ENCODE data around the gene ASPDH.

Gene ASPDH

GRCh38 chr19:50496189-50497021 lies 17.3 kb downstream of the ASPDH start:
- DNase-seq (ENCODE audit: low read depth) = no peak

DNA sequence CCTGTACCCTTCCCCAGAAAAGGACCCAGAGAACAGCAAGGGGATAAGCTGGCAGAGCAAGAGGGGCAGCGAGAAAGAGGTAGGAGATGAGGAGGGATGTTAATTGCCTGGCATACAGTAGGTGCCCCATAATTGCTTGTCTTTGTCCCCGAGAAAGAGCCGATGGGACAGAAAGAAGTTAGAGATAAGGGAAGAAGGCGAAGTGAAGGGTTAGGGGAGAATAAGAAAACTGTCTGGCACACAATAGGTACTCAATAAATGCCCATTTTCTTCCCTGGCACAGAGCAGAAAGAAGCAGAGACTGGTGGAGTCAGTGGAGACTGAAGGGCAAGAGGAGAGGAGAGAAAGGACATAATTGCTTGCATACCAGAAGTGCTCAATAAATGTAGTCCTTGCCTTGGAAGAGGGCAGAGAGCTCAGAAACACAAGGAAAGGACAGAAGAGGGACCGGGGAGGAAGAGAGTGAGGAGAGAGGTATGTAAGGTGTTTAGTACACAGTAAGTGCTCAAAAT lies 18.6 kb downstream of the ASPDH start:
- DNase-seq (ENCODE audit: low read depth) = no peak

- no peak for DNase-seq (ENCODE audit: low read depth)
Observed at GRCh38 chr19:50494186-50495019, 19.3 kb downstream of the ASPDH start.

DNA sequence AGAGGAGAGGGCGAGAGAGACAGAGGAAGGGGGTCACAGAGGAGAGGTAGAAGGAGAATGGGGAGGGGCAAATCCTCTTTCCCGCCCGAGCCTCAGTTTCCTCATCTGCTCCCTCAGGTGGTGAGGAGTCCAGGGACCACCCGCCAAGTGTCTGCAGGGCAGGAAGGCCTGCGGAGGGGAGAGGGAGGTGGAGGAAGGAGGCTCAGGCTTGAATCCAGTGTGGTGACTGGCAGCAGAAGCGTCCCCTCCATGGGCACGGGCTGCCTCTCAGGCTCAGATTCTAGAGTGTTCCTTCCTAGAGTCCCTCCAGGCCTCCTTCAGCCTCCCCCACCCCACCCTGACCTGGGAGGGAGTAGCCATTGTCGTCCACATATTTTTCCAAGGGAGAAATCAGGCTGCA lies 20.5 kb downstream of the ASPDH start:
- no peak for DNase-seq (ENCODE audit: low read depth)

GRCh38 chr19:50492303-50493052 lies 21.2 kb downstream of the ASPDH start:
- DNase-seq (ENCODE audit: low read depth) = no peak

DNA sequence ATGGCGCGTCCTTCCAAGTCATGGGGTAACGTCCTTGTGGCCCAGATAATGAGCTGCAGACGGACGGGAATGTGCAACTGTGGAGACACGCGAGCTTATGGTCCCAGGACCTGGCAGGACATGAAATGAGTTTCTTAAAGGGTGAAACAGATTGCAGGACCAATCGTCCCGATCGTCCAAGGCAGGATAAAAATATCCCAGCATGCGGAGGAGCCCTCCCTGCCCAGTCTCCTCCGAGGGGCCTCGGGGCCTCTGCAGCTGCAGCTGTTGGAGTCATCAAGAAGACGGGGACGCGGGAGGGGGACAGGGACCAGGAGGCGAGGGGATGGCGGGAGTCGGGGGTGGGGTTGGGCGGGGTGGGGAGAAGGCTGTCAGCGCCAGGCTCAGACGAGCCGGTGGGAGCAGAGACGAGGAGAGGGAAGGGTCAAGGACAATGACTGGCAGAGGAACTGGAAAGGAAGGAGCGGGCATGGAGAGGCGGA lies 22.7 kb downstream of the ASPDH start:
- DNase-seq (ENCODE audit: low read depth) = no peak

DNA sequence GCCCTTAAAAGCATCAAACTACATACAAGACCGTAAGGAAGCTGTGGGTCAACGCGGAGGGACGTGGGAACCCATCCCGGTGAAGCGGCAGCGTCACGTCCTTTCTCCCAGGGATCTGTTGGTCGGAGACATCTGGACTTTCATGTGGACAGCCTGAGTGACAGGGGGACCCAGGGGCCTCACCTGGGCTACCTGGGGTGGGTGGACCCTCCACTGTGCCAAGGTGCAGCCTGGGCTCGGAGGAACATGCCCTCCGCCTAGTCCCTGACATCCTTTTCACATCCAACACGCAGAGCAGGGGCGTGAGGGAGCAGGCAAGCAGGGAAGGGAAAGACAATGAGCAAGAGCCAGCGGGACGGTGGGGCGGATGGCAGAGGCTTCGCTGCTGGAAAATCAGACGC lies 23.3 kb downstream of the ASPDH start:
- DNase-seq (ENCODE audit: low read depth) = no peak

DNA sequence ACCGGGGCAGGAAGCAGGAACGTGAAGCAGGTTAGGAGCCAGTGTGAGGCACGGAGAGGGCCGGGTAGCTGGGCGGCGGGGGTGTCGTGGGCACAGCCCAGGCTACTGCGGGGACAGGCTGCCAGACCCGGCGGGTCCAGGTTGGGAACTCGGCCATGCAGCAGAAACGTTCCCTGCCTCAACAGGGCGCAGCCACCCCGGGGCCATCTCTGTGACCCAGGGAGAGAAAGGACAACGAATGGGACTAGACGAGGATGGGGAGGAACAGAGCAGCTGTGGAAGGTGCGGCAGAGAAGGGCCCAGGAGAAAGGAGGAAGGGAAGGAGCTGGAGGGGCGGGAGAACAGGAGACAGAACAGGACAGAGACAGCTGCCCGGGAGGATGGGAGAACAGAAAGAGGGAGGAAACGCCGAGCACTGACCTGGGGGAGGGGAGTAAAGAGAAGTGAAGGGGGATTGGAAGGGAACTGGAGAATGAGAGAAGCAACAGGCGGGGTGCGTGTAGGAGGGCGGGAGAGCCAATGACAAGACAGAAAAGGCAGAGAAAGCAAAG lies 24.2 kb downstream of the ASPDH start:
- no peak for DNase-seq (ENCODE audit: low read depth)

DNA sequence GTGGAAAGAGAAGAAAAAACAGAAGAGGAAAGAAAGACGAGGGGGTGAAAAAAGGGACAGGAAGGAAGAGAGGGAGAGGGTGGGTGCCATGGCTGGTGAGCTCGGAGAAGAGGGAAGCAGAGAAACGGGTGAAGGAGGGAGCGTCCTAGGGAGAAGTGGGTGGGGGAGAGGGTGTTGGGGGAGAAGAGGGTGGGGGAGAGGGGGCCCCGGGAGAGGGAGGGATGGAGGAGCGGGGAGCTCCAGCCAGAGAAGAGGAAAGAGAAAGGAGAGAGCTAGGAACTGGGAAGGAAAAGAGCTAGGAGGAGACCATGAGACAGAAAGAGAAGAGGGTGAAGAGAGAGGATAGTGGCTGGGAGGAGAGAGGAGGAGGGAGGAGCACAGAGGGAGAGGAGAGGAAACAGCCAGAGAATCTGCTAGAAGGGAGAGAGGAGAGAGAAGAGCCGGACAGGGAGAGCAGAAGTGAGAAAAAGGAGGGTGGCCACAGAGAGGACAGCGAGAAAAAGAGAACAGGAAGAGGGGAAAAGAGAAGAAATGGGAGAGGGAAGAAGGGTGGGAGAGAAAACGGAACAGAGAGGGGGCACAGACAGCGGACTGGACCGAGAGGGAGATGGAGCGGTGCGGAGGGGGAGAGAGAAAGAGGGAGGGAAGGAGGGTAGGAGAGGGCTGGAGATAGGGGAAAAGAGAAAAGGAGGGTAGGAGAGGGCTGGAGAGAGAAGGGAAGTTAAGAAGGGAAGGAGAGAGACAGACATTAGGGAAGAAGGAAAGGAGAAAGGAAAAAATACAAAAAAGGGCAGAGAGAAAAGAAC lies 25.1 kb downstream of the ASPDH start:
- no peak for DNase-seq (ENCODE audit: low read depth)

GRCh38 chr19:50486823-50487515 lies 26.7 kb downstream of the ASPDH start:
- DNase-seq (ENCODE audit: low read depth) = no peak

- DNase-seq (ENCODE audit: low read depth) = no peak
Observed at GRCh38 chr19:50485284-50485955, 28.3 kb downstream of the ASPDH start.

DNA sequence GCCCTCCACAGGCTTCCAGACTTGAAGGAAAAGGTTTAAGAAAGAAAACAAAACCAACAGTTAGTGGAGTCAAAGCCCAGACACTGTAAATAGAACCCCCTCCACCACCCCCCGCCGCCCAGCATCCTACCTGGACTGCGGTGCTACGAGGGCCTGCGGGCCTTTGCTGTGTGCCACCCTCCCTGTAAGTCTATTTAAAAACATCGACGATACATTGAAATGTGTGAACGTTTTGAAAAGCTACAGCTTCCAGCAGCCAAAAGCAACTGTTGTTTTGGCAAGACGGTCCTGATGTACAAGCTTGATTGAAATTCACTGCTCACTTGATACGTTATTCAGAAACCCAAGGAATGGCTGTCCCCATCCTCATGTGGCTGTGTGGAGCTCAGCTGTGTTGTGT lies 30.8 kb downstream of the ASPDH start:
- DNase-seq (ENCODE audit: low read depth) = no peak

GRCh38 chr19:50482271-50482855 lies 31.4 kb downstream of the ASPDH start:
- no peak for DNase-seq (ENCODE audit: low read depth)

GRCh38 chr19:50481351-50482149 lies 32.2 kb downstream of the ASPDH start:
- DNase-seq (ENCODE audit: low read depth) = no peak

DNA sequence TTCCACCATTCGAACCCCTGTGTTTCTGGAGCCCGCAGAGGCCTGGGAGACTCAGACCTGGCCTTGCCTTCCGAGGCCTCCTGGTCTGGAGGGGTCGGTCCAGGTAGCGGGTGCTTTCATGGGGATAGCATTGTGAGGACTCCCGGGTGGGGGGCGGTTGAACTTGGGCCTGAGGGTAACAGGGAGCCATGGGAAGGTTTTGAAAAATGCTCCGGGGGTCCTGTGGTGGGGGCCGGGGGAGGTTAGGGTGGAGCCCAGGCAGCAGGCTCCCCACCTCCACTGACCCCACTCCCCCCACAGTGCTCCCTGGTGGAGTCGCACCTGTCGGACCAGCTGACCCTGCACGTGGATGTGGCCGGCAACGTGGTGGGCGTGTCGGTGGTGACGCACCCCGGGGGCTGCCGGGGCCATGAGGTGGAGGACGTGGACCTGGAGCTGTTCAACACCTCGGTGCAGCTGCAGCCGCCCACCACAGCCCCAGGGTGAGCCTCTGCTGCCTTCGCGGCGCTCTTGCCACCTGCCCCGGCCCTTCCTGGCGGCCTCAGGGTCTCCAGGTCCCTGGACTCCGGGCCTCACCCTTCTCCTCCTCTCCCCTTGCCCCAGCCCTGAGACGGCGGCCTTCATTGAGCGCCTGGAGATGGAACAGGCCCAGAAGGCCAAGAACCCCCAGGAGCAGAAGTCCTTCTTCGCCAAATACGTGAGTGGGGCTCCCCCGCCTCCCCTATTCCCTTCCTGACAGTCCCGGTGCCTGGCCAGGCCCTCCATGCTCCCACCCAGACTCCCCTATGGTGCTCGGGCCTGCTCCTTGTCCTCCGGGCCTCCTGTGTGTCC lies 33.2 kb downstream of the ASPDH start:
- no peak for DNase-seq (ENCODE audit: low read depth)

DNA sequence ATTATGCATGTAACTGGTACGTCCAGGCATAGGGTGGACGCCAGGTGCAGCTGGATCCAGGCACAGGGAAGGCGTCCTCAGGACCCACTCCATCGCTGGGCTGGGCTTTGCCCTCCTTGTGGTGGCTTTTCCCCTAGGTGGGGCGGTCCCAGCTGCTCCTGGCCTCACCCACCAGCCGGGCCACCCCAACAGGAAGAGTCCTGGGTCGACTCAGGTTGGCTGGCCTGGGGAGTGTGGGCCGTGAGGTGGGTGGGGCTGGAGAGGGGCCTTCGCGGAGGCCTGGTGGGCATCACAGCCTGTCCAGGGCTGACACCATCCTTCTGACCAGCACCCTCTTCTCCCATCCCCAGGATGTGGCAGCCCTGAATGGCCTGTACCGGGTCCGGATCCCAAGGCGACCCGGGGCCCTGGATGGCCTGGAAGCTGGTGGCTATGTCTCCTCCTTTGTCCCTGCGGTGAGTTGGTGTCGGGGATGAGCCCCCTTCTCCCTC lies 33.9 kb downstream of the ASPDH start:
- no peak for DNase-seq (ENCODE audit: low read depth)

DNA sequence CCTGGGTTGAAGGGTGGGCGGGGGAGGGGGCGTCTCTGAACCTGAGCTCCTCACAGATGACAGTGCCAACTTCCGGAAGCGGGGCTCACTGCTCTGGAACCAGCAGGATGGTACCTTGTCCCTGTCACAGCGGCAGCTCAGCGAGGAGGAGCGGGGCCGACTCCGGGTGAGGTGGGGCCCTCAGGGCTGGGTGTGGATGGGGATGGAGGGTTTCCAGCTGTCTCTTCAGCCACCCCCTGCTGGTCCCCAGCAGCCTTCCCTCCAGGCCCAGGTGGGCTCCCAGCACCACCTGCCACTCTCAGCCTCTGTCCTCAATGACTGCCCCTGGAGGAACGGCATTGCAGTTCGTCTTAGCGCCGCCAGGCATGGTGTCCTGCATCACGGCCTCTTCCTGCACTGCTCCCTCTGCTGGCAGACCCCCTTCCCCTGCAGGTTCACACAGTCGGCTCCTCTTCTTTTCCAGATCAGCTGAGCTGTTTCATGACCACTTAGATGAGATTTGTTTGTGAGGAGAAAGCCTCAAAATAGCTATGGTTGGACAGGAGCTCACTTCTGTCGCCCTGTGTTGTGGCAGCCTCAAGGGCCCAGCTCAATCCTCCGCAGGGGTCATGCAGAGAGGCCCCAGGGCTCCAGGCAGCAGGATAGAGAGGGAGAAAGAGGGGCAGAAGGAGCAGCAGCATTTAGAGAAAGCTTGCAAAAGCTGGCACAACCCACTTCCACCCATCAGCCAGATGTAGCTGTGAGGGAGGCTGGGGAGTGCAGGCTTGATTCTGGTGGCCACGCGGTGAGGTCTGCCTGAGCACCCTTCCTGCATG lies 34.6 kb downstream of the ASPDH start:
- DNase-seq (ENCODE audit: low read depth) = no peak

Data from stimulated activated CD8-positive, alpha-beta memory T cell treated with anti-CD3 and anti-CD28 coated beads, Interleukin-12 subunit alpha, Interleukin-12 subunit beta, amount 100 ng/mL, for 4 hours (primary cell).